ENCODE data around the gene SMIM41. TPM values are rescaled to one million over a fixed set of nuclear protein-coding genes. Genes with fewer than 3 reads are reported as not detected.

Gene SMIM41
- total RNA-seq, 4 donors from 2014 or later: 0.64 to 1.5 (median 0.80) TPM; not detected in 1

DNA sequence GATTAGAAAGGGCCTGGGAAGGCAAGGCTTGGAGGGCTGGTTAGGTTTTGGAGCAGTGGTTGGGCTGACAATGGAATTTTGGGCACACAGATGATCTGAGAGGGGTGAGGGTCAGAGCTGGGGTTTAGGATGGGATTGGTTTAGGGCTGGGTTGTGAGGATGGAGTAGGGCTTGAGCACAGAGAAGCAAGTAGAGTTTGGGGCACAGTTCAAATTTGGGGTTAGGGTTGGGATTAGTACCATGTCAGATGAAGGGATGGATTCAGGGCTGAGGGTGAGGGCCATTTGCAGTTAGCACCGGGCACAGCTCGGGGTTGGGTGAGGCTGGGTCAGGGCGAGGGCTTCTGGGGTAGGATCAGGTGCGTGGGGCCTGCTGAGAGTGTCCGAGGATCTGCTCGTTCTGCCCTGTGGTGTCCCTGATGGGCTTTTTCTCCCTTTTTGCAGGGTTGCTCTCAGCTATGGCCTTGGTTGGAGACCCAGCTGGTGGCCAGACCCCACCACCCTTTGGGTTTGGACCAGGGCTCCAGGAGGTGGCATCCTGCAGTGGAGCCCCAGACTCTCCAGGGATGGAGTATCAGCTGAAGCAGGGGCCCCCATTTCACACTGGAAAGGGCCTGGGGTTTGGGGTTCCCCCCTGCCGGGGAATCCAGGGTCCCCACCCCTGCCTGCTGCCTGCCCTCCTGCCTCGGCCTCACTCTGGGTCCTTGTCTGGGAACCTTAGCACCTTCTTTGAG lies 66.8 kb downstream of the SMIM41 start:
- H3K36me3 ChIP-seq: no peaks in the 10 kb centered on the region
- WGBS, 2 donors (ENCODE audit: low coverage in 1 of 2): 89 to 94% methylated on average over 5 to 8 of the region's 8 CpGs
- H3K27me3 ChIP-seq: no peaks in the 10 kb centered on the region
- H3K4me3 ChIP-seq: no peak overlapping the region
- TF ChIP-seq, protein P1, sequence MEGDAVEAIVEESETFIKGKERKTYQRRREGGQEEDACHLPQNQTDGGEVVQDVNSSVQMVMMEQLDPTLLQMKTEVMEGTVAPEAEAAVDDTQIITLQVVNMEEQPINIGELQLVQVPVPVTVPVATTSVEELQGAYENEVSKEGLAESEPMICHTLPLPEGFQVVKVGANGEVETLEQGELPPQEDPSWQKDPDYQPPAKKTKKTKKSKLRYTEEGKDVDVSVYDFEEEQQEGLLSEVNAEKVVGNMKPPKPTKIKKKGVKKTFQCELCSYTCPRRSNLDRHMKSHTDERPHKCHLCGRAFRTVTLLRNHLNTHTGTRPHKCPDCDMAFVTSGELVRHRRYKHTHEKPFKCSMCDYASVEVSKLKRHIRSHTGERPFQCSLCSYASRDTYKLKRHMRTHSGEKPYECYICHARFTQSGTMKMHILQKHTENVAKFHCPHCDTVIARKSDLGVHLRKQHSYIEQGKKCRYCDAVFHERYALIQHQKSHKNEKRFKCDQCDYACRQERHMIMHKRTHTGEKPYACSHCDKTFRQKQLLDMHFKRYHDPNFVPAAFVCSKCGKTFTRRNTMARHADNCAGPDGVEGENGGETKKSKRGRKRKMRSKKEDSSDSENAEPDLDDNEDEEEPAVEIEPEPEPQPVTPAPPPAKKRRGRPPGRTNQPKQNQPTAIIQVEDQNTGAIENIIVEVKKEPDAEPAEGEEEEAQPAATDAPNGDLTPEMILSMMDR (IDR thresholded peaks at IDR 0.05): no peak
- no peak for TF ChIP-seq POLR2A (IDR thresholded peaks at IDR 0.05)
- no peak for TF ChIP-seq EP300 (IDR thresholded peaks at IDR 0.05; ENCODE audit: low read depth)
- no peak for TF ChIP-seq POLR2AphosphoS5 (IDR thresholded peaks at IDR 0.05)
- in situ Hi-C loops (cut with MboI; ENCODE audit: low pct_ligation_motif_present in 1 of 4, low pct_unique_long_range_greater_than_20kb in 1 of 4, low sequenced_read_pairs in 3 of 4): no loop called here
- intact Hi-C loops (cut with DNase I; ENCODE audit: low total_unique reads): no loop called here
- DNase-seq: peak; percentile 8
- no peaks in the 10 kb centered on the region for H3K9me3 ChIP-seq
- peak overlapping the region; percentile 83 to 93 (median 88) for H3K27ac ChIP-seq
- peaks cover 40 to 65% (median 46%) of the 10 kb centered on the region in 4 donors for H3K4me1 ChIP-seq

DNA sequence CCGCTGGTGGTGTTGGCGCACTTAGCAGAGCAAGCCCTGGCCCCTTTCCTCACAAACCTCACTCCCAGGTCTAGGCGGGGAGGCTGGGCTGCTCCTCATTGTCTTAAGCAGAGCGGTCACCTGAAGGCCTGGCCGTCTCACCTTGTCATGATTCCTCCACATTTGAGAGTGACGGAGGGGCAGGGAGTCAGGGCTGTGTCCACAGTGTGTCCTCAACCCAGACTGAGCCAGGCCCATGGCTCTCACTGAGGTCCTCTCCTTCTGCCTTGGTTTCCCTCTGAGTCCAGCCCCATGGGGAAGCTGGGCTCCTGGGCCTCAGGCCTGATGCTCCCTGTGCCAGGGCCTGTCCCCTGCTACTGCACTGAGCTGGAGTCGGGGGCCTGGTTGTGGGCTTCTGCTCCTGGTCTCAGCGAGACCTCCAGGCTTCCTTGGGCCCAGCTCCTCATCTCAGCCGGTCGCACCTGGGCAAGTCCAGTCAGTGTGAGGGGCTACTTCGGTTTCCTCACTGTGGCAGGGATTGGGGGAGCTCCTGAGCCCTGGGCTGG lies 67.4 kb downstream of the SMIM41 start:
- H3K4me3 ChIP-seq: no peak overlapping the region
- intact Hi-C loops (cut with DNase I; ENCODE audit: low total_unique reads): no loop called here
- TF ChIP-seq, protein P1 (IDR thresholded peaks at IDR 0.05): no peak
- TF ChIP-seq POLR2AphosphoS5 (IDR thresholded peaks at IDR 0.05) (no peak), POLR2A (IDR thresholded peaks at IDR 0.05) (no peak), EP300 (IDR thresholded peaks at IDR 0.05; ENCODE audit: low read depth) (no peak)
- 76% methylated on average over 10 of the region's 11 CpGs; no CpG with 5 or more reads in 1 of the 2 donors for WGBS, 2 donors (ENCODE audit: low coverage in 1 of 2)
- no peaks in the 10 kb centered on the region for H3K36me3 ChIP-seq
- peak overlapping the region; percentile 83 to 93 (median 88) for H3K27ac ChIP-seq
- DNase-seq: no peak
- H3K9me3 ChIP-seq: no peaks in the 10 kb centered on the region
- peaks cover 42 to 71% (median 53%) of the 10 kb centered on the region in 4 donors for H3K4me1 ChIP-seq
- in situ Hi-C loops (cut with MboI; ENCODE audit: low pct_ligation_motif_present in 1 of 4, low pct_unique_long_range_greater_than_20kb in 1 of 4, low sequenced_read_pairs in 3 of 4): no loop called here
- no peaks in the 10 kb centered on the region for H3K27me3 ChIP-seq

DNA sequence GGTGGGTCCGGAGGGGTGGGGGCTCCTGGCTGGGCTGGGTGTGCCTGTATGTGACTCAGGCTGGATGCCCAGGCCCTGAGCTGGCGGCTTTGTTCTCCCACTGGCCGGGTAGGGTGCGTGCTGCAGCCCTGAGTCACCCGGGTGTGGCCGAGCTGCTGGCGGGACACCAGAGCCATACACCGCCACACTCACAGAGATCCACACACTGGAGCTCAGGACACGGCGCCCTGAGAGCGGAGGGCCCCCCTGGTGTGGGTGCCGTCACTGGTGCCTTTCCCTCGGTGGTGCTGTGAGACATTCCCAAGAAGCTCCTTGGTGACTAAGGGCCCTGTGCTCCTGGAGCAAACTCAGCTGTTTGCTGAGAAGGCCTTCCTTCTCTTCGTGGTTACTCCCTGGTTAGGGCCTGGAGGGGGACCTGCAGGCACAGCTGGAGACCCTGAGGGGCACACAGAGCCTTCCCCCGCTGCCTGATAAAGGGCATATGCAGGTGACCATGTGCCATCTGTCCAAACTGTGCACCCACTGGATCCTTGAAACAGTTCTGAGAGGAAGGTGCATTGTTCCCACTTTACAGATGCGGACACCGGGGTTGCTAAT lies 68.0 kb downstream of the SMIM41 start:
- TF ChIP-seq EP300 (IDR thresholded peaks at IDR 0.05; ENCODE audit: low read depth) (peak; percentile 88), POLR2A (IDR thresholded peaks at IDR 0.05) (peak; percentile 90), POLR2AphosphoS5 (IDR thresholded peaks at IDR 0.05) (peak; percentile 72 to 95 (median 92))
- TF ChIP-seq, protein P1 (IDR thresholded peaks at IDR 0.05): no peak
- peak; percentile 95 for DNase-seq
- Histone ChIP-seq H3K27ac (peak overlapping the region; percentile 83 to 93 (median 88)), H3K9me3 (no peaks in the 10 kb centered on the region), H3K4me1 (peaks cover 48 to 77% (median 59%) of the 10 kb centered on the region in 4 donors), H3K36me3 (no peaks in the 10 kb centered on the region), H3K4me3 (no peak overlapping the region), H3K27me3 (peaks cover 3% of the 10 kb centered on the region)
- in situ Hi-C loops (cut with MboI; ENCODE audit: low pct_ligation_motif_present in 1 of 4, low pct_unique_long_range_greater_than_20kb in 1 of 4, low sequenced_read_pairs in 3 of 4) (no loop called here), intact Hi-C loops (cut with DNase I; ENCODE audit: low total_unique reads) (no loop called here)
- WGBS, 2 donors (ENCODE audit: low coverage in 1 of 2): 40% methylated on average over 17 of the region's 17 CpGs; no CpG with 5 or more reads in 1 of the 2 donors

DNA sequence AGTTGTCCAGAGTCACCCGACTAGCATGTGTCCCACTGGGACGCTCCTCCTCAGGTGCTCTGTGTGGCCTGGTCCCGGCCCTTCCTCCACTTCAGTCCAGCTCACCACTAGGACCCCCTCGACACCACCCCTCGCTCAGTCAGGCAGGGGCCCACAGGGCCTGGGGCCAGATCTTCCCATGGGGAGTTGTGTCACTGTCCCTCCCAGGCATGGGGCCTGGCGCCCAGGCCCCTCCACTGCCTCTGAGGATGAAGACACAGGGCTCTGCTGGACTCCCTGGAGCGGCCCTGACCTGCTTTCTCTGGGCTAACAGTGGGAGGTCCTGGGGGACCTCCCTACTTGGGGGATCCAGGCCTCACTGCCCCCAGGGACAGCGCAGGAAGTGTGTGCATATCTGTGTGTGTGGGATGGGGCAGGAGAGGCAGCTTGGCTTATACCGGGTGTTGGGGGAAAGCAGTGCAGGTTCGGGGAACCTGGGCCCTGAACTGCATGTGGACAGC lies 68.5 kb downstream of the SMIM41 start:
- TF ChIP-seq, protein P1 (IDR thresholded peaks at IDR 0.05): no peak
- TF ChIP-seq POLR2A (IDR thresholded peaks at IDR 0.05) (no peak), EP300 (IDR thresholded peaks at IDR 0.05; ENCODE audit: low read depth) (no peak), POLR2AphosphoS5 (IDR thresholded peaks at IDR 0.05) (no peak)
- Histone ChIP-seq H3K9me3 (no peaks in the 10 kb centered on the region), H3K27me3 (peaks cover 4% of the 10 kb centered on the region), H3K36me3 (no peaks in the 10 kb centered on the region), H3K4me1 (peaks cover 49 to 83% (median 62%) of the 10 kb centered on the region in 4 donors), H3K27ac (peak overlapping the region; percentile 83 to 93 (median 88)), H3K4me3 (no peak overlapping the region)
- intact Hi-C loops (cut with DNase I; ENCODE audit: low total_unique reads) (no loop called here), in situ Hi-C loops (cut with MboI; ENCODE audit: low pct_ligation_motif_present in 1 of 4, low pct_unique_long_range_greater_than_20kb in 1 of 4, low sequenced_read_pairs in 3 of 4) (no loop called here)
- WGBS, 2 donors (ENCODE audit: low coverage in 1 of 2): 40 to 67% methylated on average over 1 to 10 of the region's 10 CpGs
- no peak for DNase-seq
